H7 (cell line): ENCODE data around the gene KCNA4. TPM values are rescaled to one million over a fixed set of nuclear protein-coding genes. Genes with fewer than 3 reads are reported as not detected.
"Not testable (repeated sequence)": the region's sequence is repeated elsewhere in the genome, so short reads cannot be mapped to it uniquely, and the experiment has no call there.

Experiments used
- DNase-seq: peaks from one replicate; pipeline ENCODE4 v3.0.0; 2012
- H3K27me3 ChIP-seq: 2 replicates; pipeline ENCODE4 v1.6.0; 2011; ENCODE audit warnings: mild to moderate bottlenecking, low read length; ENCODE audit not compliant: control insufficient read depth, insufficient read depth
- H3K36me3 ChIP-seq: replicated peaks from 2 replicates; pipeline ENCODE4 v1.5.1; 2011; ENCODE audit warnings: low read length; ENCODE audit not compliant: control insufficient read depth, insufficient read depth
- H3K4me3 ChIP-seq: 2 replicates; pipeline ENCODE4 v1.5.1; 2011; ENCODE audit warnings: low read depth, mild to moderate bottlenecking, control low read depth, low read length, moderate library complexity; ENCODE audit not compliant: insufficient read depth
- total RNA-seq: library from RNA; depleted of rRNA; stranded (reverse); fragments of >200 nt; shearing (Covaris generic); gene quantifications from 2 replicates; pipeline ENCODE4 v1.2.3, GENCODE V29; 2014

The KCNA4 gene
- total RNA-seq, 1 experiment from 2014 or later, result 0.14 TPM

DNA sequence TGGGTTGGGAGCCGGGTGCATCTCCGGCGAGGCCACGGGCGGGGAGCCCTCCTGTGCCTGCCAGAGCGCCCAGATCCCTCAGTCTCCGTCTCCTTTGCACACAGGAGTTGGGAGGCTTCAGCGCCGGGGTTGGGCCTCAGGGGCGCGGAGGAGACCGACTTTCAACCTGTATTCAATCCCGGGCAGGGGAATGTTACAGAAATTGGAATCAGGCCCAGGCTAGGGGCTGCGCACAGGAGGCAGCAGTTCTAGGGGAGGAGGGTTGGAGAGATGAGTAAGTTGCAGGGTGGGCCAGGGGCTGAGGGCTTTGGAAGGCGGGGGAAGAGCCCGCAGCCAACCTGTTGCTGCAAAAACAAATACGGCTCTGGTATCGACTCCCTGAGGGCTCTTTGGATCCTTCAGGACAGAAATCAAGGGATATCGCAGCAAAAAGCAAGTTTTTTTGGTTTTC, 640 bp upstream of the KCNA4 start:
- peak; percentile 75 for DNase-seq
- H3K27me3 ChIP-seq, result peaks cover 99% of the 10 kb centered on the region
- no peaks in the 10 kb centered on the region for H3K36me3 ChIP-seq
- H3K4me3 ChIP-seq, result peak overlapping the region; percentile 43; the same call in 1 of the 2 replicates

- Histone ChIP-seq H3K36me3 (no peaks in the 10 kb centered on the region), H3K27me3 (peaks cover 88% of the 10 kb centered on the region), H3K4me3 (no peak overlapping the region)
- peak; percentile 56 for DNase-seq
These were observed 961 bp downstream of the KCNA4 start for GRCh38 chr11:30015725-30016412.

GRCh38 chr11:30012346-30012745, 4.5 kb downstream of the KCNA4 start:
- H3K36me3 ChIP-seq, result no peaks in the 10 kb centered on the region
- no peak for DNase-seq
- H3K4me3 ChIP-seq, result no peak overlapping the region
- peaks cover 53% of the 10 kb centered on the region for H3K27me3 ChIP-seq

GRCh38 chr11:30009060-30009459, 7.8 kb downstream of the KCNA4 start:
- Histone ChIP-seq H3K36me3 (no peaks in the 10 kb centered on the region), H3K27me3 (peaks cover 20% of the 10 kb centered on the region), H3K4me3 (no peak overlapping the region)
- no peak for DNase-seq

DNA sequence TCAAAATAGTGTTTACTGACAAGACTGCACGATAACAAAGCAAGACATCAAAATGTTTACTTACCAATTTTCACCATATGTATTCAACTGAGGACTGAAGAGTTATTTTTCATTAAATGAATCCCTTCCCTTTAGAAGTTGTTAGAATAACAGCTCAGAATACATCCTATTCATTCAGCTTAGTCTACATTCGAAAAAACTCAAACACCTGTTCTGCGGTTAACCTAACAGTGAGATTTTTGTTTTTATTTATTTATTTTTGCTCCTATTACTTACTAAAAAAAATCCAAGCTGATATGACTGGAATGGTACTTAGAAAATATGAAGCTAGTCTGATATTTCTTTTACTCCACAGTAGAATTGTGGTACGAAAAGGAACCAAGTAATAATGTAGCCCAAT, 10.0 kb downstream of the KCNA4 start:
- no peak for DNase-seq
- Histone ChIP-seq H3K27me3 (peaks cover 3% of the 10 kb centered on the region), H3K4me3 (no peak overlapping the region), H3K36me3 (no peaks in the 10 kb centered on the region)

- Histone ChIP-seq H3K27me3 (no peaks in the 10 kb centered on the region), H3K4me3 (no peak overlapping the region), H3K36me3 (no peaks in the 10 kb centered on the region)
- no peak for DNase-seq
These were observed 14.6 kb downstream of the KCNA4 start for GRCh38 chr11:30002157-30002785.

GRCh38 chr11:30000986-30001750, 15.7 kb downstream of the KCNA4 start:
- Histone ChIP-seq H3K4me3 (no peak overlapping the region), H3K36me3 (no peaks in the 10 kb centered on the region), H3K27me3 (no peaks in the 10 kb centered on the region)
- no peak for DNase-seq

- no peak overlapping the region for H3K4me3 ChIP-seq
- H3K36me3 ChIP-seq, result no peaks in the 10 kb centered on the region
- H3K27me3 ChIP-seq, result no peaks in the 10 kb centered on the region
- no peak for DNase-seq
These were observed 20.8 kb downstream of the KCNA4 start for GRCh38 chr11:29996016-29996415.

DNA sequence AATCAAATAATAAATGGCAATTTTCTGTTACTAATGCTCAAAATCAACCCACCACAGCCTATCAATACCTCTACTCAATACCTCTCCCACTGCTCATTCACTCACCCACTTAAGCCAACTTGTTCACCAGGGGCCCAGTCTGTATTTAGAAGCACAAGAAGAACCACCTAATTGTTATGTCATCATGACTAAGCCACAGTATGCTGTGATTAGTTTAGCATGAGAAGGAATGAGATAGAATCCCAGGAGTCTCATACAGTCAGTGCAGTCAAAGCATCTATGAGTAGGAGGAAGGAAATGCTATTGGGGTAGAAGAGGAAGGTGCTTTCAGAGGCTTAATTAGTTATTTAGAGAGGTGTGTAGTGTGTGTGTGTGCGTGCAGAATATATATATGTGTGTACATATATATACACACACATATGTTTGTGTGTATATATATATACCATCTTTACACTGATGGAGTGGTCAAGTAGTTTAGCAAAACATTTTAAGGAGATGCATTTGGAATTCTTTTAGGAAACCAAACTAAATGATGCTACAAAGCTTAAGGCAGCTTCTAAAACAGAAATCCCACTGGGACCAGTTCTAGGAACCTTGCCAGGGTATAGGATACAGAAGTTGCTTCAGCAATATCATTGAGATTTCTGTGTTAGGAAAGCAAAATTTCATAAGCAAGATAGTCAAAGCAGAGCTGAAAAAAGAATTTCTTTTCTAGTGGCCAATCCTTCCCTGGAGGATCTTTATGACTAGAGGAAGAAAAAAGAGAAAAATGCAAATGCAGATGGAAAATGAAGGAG, 27.5 kb downstream of the KCNA4 start:
- no peak overlapping the region for H3K4me3 ChIP-seq
- no peaks in the 10 kb centered on the region for H3K36me3 ChIP-seq
- H3K27me3 ChIP-seq, result no peaks in the 10 kb centered on the region
- no peak for DNase-seq

DNA sequence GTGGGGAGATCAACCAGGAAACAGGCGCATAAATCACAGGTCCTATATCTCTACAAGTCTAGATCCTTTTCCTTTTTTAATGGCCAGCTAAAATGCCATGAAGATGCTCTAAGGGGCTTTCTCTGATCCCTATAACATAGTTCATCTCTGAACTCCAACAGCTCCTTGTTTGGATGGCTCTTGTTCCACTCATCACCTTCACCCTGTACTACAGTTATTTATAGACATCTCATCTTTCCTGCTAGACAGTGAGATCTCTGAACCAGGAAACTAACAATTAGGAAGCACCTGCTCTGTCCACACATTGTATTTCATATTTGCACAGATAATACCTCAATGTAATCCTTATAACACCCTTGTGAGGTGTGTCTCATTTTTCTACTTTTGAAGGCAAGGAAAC, 31.6 kb downstream of the KCNA4 start:
- Histone ChIP-seq H3K36me3 (no peaks in the 10 kb centered on the region), H3K4me3 (no peak overlapping the region), H3K27me3 (no peaks in the 10 kb centered on the region)
- no peak for DNase-seq

GRCh38 chr11:29984544-29984943, 32.3 kb downstream of the KCNA4 start:
- Histone ChIP-seq H3K4me3 (no peak overlapping the region), H3K27me3 (no peaks in the 10 kb centered on the region)
- no peak for DNase-seq

GRCh38 chr11:29978549-29978948, 38.3 kb downstream of the KCNA4 start:
- Histone ChIP-seq H3K27me3 (no peaks in the 10 kb centered on the region), H3K4me3 (no peak overlapping the region), H3K36me3 (no peaks in the 10 kb centered on the region)
- no peak for DNase-seq

More at GRCh38 chr11:29984544-29984943, 32.3 kb downstream of the KCNA4 start:
- no peaks in the 10 kb centered on the region for H3K36me3 ChIP-seq

- DNase-seq, H3K4me3 ChIP-seq, H3K36me3 ChIP-seq, H3K27me3 ChIP-seq: not testable (repeated sequence)
These were observed 41.2 kb downstream of the KCNA4 start for GRCh38 chr11:29975580-29975979.

DNA sequence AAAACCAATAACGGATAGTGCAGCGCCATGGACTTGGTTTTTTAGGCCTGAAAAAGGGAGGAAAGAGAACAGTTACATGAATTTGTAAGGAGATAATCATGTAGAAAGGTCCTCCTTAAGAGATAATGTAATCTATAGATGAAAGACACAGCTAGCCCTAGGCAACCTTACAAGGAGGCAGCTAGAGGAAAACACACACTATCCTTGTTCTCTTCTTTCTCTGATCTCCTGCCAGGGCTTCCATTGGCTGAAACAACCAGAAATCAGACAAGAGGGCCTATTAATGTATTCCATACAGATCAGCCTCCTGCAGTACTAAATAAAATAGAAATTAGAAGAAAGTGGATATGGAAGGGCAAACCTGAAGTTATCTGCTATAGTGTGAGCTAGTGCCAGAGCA, 53.0 kb downstream of the KCNA4 start:
- DNase-seq, result no peak
- Histone ChIP-seq H3K27me3 (no peaks in the 10 kb centered on the region), H3K4me3 (no peak overlapping the region), H3K36me3 (no peaks in the 10 kb centered on the region)
